Measurements from ENCODE around the gene CLECL1.

DNA sequence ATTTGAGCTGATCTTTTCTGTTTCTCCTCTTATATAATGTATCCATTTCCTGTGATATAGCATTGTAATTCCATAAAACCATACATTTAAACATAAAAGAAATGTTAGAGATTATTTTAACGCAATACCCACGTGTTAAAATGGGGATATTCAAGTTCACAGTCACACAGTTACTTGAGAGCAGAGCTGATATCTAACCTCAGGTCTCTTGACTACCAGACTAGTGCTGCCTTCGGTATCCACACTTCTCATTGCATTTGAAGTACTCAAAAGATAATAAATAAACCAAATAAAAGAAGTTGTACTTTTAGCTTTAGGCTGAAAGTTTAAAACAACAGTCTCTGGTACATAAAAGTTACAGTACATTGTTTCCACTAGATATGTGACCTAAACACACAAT, 2.9 kb downstream of the CLECL1 start:
- TF ChIP-seq EZH2 (IDR thresholded peaks at IDR 0.05; ENCODE audit: borderline replicate concordance, low read depth, low read length, severe bottlenecking) (no peak), POLR2A (IDR thresholded peaks at IDR 0.05; ENCODE audit: low read depth, low read length) (no peak), POLR2AphosphoS5 (IDR thresholded peaks at IDR 0.05; ENCODE audit: insufficient read depth, low read depth, low read length) (no peak)
